Measurements from ENCODE around the gene CDKAL1.

The CDKAL1 gene

GRCh38 chr6:20879121-20879520 is 344.9 kb downstream of the CDKAL1 start:
- H3K36me3 ChIP-seq (replicated peaks), result no peaks in the 10 kb centered on the region
- DNase-seq, result no peak
- in situ Hi-C loops (cut with HindIII; ENCODE audit: low pct_ligation_motif_present, low sequenced_read_pairs), result no loop called here
- H3K27ac ChIP-seq, result no peak overlapping the region
- H3K27me3 ChIP-seq (replicated peaks), result no peaks in the 10 kb centered on the region
- no peak overlapping the region for H3K4me3 ChIP-seq (ENCODE audit: low read depth, low read length)
- TF ChIP-seq, protein P1, sequence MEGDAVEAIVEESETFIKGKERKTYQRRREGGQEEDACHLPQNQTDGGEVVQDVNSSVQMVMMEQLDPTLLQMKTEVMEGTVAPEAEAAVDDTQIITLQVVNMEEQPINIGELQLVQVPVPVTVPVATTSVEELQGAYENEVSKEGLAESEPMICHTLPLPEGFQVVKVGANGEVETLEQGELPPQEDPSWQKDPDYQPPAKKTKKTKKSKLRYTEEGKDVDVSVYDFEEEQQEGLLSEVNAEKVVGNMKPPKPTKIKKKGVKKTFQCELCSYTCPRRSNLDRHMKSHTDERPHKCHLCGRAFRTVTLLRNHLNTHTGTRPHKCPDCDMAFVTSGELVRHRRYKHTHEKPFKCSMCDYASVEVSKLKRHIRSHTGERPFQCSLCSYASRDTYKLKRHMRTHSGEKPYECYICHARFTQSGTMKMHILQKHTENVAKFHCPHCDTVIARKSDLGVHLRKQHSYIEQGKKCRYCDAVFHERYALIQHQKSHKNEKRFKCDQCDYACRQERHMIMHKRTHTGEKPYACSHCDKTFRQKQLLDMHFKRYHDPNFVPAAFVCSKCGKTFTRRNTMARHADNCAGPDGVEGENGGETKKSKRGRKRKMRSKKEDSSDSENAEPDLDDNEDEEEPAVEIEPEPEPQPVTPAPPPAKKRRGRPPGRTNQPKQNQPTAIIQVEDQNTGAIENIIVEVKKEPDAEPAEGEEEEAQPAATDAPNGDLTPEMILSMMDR (IDR thresholded peaks at IDR 0.05; ENCODE audit: low read depth, low read length, missing control alignments), result no peak

DNA sequence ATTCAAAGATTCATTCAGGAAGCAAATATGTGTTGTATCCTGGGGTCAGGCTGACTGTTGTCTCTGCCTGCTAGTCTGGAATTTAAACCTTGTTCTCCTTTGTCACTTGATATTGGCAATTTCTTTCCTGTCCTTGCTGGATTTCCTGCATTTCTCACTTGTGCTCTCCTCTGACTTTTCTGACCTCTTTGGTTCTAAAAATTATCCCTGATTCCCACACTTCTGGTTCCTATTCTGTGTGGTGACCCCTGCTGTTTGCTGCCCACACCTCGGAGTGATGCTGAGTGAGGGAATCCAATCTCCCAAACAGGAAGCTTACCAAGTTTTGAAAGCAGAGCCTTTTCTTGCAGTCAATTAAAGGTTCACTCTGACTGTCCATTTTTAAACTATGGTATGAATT is 345.3 kb downstream of the CDKAL1 start:
- H3K36me3 ChIP-seq (replicated peaks), result no peaks in the 10 kb centered on the region
- TF ChIP-seq, protein P1 (IDR thresholded peaks at IDR 0.05; ENCODE audit: low read depth, low read length, missing control alignments), result no peak
- H3K27ac ChIP-seq, result no peak overlapping the region
- no peak overlapping the region for H3K4me3 ChIP-seq (ENCODE audit: low read depth, low read length)
- H3K27me3 ChIP-seq (replicated peaks), result no peaks in the 10 kb centered on the region
- no peak for DNase-seq
- in situ Hi-C loops (cut with HindIII; ENCODE audit: low pct_ligation_motif_present, low sequenced_read_pairs), result no loop called here

- TF ChIP-seq, protein P1 (IDR thresholded peaks at IDR 0.05; ENCODE audit: low read depth, low read length, missing control alignments), result no peak
- H3K27ac ChIP-seq, result no peak overlapping the region
- no peak for DNase-seq
- H3K27me3 ChIP-seq (replicated peaks), result no peaks in the 10 kb centered on the region
- H3K36me3 ChIP-seq (replicated peaks), result no peaks in the 10 kb centered on the region
- no peak overlapping the region for H3K4me3 ChIP-seq (ENCODE audit: low read depth, low read length)
- in situ Hi-C loops (cut with HindIII; ENCODE audit: low pct_ligation_motif_present, low sequenced_read_pairs), result no loop called here
Measured at GRCh38 chr6:20881365-20881764, 347.1 kb downstream of the CDKAL1 start.

GRCh38 chr6:20882014-20882413 is 347.8 kb downstream of the CDKAL1 start:
- Histone ChIP-seq H3K27me3 (replicated peaks) (no peaks in the 10 kb centered on the region), H3K27ac (no peak overlapping the region), H3K36me3 (replicated peaks) (no peaks in the 10 kb centered on the region), H3K4me3 (ENCODE audit: low read depth, low read length) (no peak overlapping the region)
- no peak for DNase-seq
- in situ Hi-C loops (cut with HindIII; ENCODE audit: low pct_ligation_motif_present, low sequenced_read_pairs), result no loop called here
- TF ChIP-seq, protein P1 (IDR thresholded peaks at IDR 0.05; ENCODE audit: low read depth, low read length, missing control alignments), result no peak

GRCh38 chr6:20885076-20885475 is 350.8 kb downstream of the CDKAL1 start:
- Histone ChIP-seq H3K4me3 (ENCODE audit: low read depth, low read length) (no peak overlapping the region), H3K27me3 (replicated peaks) (no peaks in the 10 kb centered on the region), H3K36me3 (replicated peaks) (no peaks in the 10 kb centered on the region), H3K27ac (no peak overlapping the region)
- TF ChIP-seq, protein P1 (IDR thresholded peaks at IDR 0.05; ENCODE audit: low read depth, low read length, missing control alignments), result no peak
- DNase-seq, result no peak
- in situ Hi-C loops (cut with HindIII; ENCODE audit: low pct_ligation_motif_present, low sequenced_read_pairs), result no loop called here

GRCh38 chr6:20891161-20891560 is 356.9 kb downstream of the CDKAL1 start:
- TF ChIP-seq, protein P1 (IDR thresholded peaks at IDR 0.05; ENCODE audit: low read depth, low read length, missing control alignments), result no peak
- in situ Hi-C loops (cut with HindIII; ENCODE audit: low pct_ligation_motif_present, low sequenced_read_pairs), result no loop called here
- no peak overlapping the region for H3K27ac ChIP-seq
- no peaks in the 10 kb centered on the region for H3K36me3 ChIP-seq (replicated peaks)
- H3K27me3 ChIP-seq (replicated peaks), result no peaks in the 10 kb centered on the region
- DNase-seq, result no peak
- H3K4me3 ChIP-seq (ENCODE audit: low read depth, low read length), result no peak overlapping the region

Measured in brain microvascular endothelial cell (primary cell).